GM18511 (cell line): Measurements from ENCODE around the gene RANGRF.

Source experiments
- ATAC-seq: cut with Tn5 transposase; IDR thresholded peaks from one replicate; pipeline ENCODE4 v1.9.1; 2021; ENCODE audit warnings: mild to moderate bottlenecking, moderate library complexity; ENCODE audit not compliant: unreplicated experiment

Gene RANGRF

DNA sequence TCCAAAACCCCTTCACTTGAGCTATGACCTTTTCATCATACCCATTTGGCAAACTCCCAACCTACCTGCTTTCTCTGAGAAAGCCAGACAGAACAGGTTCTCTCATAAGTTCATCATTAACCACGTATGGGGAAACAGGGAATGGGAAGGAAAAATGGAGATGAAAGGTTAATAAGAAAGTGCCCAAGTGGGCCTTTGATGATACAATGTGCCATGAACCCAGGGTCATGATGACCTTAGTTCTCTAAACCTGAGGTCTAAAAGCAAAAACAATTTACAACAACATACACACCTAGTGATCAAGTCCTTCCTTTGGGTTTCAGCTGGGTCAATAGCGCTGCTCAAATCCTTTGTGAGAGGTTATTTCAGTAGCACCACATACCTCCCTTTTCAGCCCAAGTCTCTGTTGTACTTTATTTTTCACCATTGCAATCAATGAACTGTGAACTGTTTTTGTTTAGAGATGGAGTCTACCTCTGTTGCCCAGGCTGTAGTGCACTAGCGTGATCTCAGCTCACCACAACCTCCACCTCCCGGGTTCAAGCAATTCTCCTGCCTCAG is 14.5 kb upstream of the RANGRF start:
- ATAC-seq: no peak

DNA sequence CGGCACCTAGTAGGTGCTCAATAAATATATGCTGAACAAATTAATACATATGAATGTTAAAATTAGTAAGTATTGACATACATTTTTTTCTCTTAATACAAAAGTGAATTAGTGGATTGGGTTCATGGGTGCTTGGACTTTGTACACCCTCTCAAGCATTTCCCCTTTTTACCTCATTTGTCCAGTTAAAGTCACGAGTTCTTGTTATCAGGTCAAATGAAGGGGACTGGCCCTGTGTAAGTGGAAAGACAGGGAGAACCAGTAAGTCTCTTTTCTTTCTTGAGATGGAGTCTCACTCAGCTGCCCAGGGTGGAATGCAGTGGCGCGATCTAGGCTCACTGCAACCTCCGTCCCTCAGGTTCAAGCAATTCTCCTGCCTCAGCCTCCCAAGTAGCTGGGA is 13.7 kb upstream of the RANGRF start:
- ATAC-seq: no peak

DNA sequence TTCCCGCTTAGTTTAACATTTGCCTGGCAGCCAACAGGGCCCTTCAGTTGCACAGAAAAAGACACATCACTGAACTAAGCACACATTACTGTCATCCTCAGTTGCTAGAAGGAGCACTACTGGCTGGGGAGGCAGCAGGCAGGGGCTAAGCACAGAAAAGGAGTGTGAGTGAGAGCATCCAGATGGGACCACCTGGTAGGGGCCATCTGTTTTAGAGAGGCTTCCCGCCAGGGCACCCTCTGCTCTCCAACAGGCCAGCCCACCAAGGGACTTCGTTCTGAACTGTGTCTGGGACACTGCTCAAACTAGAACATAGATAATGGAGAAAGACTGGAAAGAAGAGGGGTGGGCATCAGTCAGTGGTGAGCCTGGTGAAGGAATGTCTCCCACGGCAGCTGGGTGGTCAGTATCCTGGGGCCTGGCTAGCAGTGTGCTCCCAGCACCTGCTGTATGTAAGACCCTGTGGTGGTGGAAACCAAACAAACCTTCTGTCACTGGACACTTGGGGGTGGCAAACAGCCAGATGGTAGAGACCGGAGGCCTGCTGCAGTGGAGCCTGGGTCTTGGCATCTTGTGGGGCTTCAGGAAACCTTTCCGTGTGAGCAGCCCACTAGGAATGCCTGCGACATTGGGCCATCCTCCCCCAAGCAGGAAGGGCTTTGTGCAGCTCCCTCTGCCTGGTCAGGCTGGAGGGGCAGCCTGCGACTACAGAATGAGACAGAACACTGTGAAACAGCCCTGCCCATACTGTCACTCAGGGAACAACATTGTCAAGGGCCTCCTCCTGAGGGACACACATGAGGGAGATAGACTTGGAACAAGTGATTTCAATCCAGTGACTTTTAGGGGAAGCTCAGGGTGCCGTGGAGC is 12.8 kb upstream of the RANGRF start:
- ATAC-seq: no peak

DNA sequence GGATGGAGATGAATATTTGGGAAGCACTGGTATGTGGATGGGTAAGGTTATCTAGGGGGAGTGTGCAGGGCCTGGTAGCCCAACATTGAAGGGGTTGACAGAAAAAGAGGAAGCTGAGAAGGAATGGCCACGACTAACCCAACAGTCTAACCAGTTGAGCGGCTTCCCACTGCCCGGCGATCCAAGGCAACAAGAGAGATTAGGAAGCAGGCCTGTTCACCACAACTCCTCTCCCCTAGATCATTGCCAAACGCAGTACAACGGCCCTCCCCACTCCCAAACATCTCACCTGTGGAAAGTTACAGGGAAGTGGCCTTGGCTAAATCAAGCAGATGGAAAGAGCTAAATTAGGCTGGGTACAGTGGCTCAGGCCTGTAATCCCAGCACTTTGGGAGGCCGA is 11.2 kb upstream of the RANGRF start:
- ATAC-seq: no peak

DNA sequence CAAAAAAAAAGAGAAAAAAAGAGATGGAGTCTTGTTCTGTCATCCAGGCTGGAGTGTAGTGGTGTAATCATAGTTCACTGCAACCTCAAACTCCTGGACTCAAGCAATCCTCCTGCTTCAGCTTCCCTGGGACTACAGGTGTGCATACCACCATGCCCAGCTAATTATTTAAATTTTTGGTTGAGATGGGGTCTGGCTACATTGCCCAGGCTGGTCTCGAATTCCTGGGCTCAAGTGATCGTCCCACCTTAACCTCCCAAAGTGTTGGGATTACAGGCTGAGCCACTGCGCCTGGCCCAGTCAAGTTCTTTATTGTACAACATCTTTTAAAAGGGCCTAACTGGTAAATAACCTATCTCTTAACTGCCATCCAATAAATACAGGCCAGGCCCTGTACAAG is 6.1 kb upstream of the RANGRF start:
- ATAC-seq: no peak

DNA sequence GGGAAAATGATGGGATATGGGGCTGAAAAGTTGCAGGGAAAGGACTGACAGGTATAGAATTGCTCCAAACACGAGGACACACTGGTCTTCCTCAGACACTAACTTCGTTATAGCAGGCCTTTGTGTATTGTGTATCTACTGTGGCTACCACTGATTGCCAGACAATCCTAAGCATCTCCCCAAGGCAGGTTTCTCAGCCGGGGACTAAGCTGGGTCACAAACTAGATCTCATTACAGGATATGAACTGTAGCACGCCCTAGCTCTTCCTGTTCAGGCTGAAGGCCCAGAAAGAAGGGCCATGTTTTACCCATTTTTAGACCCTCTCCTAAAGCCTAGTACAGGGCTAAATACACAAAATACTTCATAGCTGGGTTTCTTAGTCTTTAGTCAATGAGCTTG is 5.1 kb upstream of the RANGRF start:
- ATAC-seq: no peak

DNA sequence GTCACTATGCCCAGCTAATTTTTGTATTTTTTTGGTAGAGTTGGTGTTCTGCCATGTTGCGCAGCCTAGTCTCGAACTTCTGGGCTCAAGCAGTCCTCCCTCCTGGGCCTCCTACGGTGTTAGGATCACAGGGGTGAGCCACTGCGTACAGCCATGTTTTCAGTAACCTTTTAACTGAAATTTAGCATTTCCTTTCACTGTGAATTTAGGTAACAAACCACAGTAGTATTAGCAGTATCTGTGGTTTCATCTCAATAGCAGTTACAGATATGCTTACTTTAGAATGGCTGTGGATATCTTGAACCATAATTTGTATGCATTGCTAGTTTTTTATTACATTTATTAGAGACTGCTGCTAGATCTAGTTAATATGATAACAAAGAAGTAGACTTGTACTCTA is 4.3 kb upstream of the RANGRF start:
- ATAC-seq: no peak

DNA sequence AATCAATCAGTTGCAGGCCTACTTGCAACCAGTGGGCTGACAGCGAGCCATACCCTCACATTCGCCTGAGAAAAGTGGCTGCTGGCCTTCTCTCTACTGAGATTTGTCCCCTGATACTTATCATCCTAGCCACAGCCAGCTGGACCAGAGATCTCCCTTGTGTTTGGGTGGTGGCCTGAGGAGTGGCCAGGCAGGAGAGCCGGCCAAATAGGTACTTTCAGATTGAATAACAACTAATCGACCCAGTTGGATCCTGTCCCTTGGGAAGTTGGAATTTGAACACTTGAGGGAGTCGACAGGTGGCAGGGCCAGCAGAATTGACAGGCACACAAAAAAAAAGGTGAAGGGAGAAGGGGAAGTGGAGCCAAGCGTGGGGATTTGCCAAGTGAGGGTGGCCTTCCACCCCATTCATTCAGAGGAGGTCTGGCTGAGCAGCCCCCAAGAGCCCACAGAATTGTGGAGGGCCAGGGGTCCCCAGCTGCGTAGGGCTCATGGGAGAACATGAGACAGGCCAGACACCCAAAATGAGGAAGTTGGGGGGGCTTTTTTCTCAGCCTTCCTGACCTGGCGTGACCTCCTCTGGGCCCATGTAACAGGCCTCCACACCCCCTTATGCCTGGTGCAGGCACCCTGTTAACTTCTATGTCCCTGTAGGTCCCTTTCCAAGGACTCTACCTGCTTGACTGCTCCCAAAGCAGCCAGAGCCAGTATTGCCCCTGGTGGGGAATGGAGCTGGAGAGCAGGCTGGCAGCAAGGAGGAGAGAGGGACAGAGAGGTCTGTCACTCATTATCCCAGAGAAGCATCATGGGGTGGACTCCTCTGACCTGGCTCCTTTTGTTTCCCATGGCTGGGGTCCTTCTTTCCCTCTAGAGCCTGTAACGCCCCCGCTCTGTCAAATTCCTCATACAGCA is 2.9 kb upstream of the RANGRF start:
- no peak for ATAC-seq

DNA sequence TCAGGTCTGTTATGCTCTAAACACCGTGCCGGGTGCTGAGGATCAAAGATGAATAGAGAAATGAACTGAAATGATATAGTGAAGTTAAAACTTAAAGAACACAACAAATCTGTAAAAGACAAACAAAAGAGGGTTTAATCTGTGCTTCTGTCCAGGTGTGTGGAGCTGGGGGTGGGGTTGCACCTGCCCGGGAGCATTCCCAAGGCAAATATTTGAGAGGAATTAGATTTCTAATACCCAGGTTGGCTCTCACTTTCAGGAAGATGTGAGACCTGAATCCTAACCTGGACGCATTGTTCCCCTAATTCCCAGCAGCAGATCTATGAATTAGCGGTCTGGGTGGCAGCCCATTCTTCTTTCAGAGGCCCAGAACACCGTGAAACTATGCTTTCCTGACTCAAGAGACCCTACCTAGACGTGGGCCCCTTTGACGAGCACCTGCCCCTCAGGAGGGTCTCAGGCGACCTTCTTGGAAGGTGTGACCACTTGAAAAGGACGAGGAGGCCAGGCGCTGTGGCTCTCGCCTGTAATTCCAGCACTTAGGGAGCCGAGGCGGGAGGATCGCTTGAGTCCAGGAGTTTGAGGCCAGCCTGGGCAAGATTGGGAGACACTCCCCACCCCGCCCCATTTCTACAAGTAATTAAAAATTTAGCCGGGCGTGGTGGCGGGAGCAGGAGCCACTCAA is 677 bp upstream of the RANGRF start:
- no peak for ATAC-seq

DNA sequence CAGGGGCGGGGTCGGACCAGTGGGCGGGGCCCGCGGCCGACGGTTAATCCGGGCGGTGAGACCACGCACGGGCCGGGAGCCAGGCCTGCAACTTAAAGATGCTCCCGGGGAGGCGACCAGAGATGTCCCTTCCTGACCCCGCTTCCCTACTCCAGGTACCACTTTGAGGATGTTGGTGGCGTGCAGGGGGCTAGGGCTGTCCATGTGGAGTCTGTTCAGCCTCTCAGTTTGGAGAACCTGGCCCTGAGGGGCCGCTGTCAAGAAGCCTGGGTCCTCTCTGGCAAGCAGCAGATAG is 580 bp downstream of the RANGRF start:
- peak; percentile 78 for ATAC-seq

DNA sequence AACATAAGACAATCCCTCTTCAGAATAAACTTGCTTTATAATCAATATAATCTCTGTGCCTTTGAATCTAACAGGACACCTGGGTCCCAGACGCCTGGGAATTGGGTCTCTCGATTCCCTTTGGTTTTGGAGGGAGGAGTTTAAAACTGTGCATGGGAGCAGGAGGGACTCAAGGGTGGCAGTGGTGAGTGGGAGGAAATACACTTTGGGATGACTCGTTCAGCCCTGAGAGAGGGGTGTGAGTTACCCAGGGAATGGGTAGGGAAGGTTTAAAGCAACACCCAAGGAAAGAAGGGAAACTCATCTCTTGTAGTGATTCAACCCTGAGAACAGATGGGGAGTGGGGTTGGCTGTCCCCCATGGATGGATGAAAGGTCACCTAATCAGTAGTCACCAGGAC is 1.6 kb downstream of the RANGRF start:
- no peak for ATAC-seq

DNA sequence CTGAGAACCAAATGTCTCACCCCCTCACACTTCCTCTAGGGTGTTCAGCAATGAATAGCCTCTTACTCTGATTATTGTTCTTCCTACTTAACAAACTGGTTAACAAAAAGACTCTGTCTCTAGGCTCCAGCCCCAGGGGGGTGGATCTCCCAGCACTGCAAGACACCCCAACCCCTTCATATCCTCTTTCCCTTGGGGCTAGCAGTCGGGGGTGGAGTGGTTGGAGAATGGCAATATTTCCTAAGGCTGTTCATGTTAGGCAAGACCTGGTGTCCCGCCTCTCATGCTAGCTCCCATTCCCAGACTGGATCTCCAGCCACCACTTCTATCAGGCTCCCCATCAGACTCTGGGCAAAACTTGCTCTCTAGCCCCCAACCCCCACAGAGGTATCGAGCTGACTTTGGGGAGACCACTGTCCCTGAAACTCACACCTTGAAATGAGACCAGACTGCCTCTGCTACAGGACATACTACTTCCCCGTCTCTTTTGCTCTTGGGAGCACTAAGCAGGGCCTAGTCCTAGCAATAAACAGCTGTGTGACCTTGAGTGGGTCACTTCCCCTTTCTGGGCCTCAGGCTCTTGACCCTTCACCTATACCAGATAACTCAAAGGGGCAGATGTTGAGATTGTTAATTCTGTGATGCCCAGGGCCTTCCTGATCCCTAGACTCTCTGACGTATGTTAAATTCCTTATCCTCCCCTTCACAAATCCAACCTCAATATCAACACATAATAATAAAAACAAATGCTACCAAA is 4.3 kb downstream of the RANGRF start:
- no peak for ATAC-seq

DNA sequence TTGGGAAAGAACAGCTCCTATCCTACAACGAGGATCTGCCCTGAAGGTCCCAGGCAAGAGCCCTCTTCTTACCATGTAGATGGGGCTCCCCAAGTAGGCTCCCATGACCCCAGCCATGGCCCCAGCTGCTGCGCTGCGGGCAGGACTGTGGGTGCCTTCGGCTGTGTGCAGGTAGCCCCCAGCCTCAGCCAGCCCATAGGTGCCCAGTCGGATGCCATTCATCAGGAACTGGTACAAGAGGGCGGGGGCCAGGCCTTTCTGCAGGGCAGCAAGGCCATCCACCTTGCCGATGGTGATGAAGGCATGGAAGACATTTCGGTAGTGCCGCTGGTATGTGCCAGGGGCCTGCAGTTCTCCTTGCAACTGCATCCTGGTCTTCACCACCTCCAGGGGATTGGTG is 5.9 kb downstream of the RANGRF start:
- ATAC-seq: no peak

DNA sequence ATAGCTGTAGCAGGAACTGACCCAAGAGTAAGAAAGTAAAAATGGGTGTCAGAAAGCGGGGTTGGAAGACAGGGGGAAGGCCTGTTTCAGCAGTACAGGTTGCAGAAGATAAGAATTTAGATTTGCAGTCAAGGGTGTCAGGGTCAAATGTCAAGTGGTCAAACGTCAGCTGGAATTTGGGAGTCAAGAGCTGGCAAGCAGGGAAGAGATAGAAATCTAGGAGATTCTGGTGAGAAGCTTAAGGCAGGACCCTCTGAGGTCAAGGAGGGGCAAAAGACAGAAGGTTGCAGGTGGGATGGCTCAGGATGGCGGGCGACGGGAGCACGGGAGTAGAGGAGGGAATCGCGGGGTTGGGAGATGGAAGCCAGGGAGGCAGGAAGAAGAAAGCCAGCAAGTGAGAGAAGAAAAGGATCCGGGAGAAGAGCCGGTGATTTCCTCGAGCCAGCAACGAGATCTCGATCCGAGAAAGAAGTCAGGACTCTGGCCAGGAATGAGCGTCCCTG is 6.4 kb downstream of the RANGRF start:
- no peak for ATAC-seq

DNA sequence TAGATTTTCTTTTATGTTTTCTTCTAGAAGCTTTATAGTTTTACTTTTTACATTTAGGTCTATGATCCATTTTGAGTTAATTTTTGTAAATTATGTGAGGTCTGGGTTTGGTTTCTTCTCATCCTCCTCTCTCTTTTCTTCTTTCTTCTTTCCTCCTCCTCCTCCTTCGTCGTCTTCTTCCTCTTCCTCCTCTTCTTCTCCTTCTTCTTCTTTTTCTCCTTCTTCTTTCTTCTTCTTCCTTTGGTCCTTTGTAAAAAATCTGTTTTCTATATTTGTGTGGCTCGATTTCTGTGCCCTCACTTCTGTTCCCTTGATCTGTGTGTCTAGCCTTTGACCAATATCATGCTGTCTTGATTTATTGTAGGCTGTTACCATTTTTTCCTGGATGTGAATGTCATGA is 11.8 kb downstream of the RANGRF start:
- ATAC-seq: no peak

DNA sequence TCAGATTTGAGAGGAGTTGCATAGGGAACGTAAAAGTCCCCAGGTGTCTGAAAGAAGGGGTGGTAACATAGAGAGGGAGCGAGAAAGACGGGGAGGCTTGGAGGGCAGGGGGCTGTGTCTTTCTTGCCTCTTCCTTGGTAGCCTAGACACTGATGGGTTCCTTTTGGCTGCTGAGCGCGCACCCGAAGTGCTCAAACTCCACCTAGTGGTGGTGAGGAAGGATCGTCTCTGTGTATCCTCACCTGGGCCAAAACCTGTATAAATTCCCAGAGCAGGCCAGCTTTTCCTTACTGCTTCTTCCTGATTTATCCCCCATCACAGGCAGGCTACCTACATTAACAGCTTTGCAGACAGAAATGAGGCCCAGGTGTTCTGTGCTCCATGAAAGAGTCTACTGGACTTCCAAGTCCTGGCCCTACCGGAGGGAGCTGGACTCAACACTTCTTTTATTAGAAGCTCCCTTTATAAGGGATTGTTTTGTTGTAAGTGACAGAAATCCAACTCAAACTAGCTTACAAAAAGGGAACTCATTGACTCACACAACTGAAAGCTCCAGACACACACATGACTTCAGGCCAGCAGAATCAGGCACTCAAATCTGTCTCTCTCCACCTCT is 12.3 kb downstream of the RANGRF start:
- ATAC-seq: peak; percentile 55

DNA sequence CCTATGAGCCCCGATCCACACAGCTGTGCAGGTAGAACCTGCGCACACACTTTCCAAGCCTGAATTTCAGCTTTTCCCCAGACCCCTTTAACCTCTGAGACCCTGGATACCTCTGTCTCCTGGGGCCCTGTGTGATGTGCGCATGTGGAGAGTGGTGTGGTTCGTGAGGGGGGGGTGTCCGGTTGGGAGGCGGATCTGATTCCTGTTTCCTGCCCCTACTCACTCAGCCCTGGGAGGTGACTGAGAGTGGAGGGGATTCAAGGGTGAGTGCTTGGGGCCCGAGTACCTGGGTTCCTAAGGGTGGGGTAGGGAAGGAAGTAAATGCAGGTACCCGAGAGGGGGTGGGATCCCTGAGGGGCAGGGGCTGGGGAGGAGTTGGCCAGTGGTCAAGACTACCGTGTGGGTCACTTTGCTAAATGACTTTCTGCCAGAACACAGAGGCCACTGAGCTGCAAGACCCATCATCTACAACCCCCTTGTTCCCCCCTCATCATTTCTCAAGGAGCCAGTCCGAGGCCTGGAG is 22.2 kb downstream of the RANGRF start:
- ATAC-seq: no peak

DNA sequence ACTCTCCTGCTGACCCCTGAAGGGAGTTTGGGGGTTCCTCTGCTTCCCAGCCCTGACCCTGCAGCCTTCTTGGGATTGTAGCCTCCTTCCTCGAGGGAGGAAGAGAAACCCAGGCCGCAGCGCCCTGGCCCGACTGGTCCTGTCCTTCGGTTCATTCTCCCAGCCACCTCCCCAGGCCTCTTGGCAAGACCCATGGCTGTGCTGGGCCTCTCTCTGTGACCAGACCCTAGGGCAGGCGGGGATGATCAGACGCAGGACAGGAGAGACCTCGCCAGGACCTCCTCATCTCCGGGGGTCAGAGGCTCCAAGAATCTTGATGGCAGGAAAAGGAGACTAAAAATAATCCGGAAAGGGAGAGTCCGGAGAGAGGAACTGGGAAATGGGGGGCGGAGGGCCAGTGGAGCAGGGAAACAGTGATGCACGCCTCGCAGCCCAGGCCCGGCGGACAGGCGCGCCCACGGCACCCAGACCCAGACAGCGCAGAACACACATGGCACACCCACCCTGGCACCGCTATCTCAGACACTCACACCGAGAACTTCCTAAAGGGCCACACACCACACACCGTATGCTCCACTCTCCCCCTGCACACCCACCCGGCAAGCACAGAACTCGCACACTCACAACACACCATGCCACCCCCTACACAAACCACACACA is 22.8 kb downstream of the RANGRF start:
- no peak for ATAC-seq

DNA sequence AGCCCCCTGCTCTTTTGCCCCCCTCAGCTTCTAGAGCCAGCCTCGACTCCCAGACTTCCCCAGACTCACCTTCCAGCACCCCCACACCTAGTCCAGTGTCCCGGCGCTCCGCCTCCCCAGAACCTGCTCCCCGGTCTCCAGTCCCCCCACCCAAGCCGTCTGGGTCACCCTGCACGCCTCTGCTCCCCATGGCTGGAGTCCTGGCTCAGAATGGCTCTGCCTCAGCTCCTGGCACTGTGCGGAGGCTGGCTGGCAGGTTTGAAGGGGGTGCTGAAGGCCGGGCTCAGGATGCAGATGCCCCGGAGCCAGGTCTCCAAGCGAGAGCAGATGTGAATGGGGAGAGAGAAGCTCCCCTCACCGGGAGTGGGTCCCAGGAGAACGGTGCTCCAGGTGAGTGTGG is 23.8 kb downstream of the RANGRF start:
- no peak for ATAC-seq
